HepG2 (cell line): ENCODE measurements around the gene SATB1. TPM values are rescaled to one million over a fixed set of nuclear protein-coding genes. Genes with fewer than 3 reads are reported as not detected.

Source experiments
- ATAC-seq: fragments of 200-7000 bp; cut with Tn5 transposase; 3 replicates; pipeline ENCODE4 v1.9.1; 2020; ENCODE audit warnings: mild to moderate bottlenecking, moderate library complexity
- BruUV-seq: library from RNA; stranded (reverse); fragments of 400-500 nt; replicated peaks from 2 replicates; lab custom pipeline; 2021; lab: Mats Ljungman, UMichigan
- CTCF ChIA-PET: fragments of 300-600 bp; formaldehyde crosslinking; extraction: SDS; loops from one replicate; lab custom pipeline; 2021; ENCODE audit warnings: low total read pairs, inconsistent platforms, low intra/inter-chr PET ratio; lab: Yijun Ruan, JAX
- POLR2A ChIA-PET: fragments of 350-600 bp; sonication (Branson Sonifier 250); formaldehyde crosslinking; loops from one replicate; lab custom pipeline; 2020; ENCODE audit warnings: antibody characterized with exemption, inconsistent platforms; lab: Yijun Ruan, JAX
- DNase-seq: peaks from one replicate; pipeline ENCODE4 v3.0.0-alpha.2; 2015; ENCODE audit warnings: low spot score
- FAIRE-seq: peaks from 3 replicates; lab custom pipeline; 2011; peaks lifted over from hg19 to GRCh38; lab: Jason Lieb, UNC
- H2AFZ ChIP-seq: one replicate; pipeline ENCODE4 v1.6.1; 2011; ENCODE audit warnings: low read length, inconsistent platforms
- H3K27ac ChIP-seq: fragments of 300-600 bp; 3 replicates; pipeline ENCODE4 v1.8.0; 2011; ENCODE audit warnings: mixed run types, mild to moderate bottlenecking, mixed read lengths, low read length, inconsistent platforms; ENCODE audit not compliant: insufficient read depth; ENCODE audit errors: extremely low read length
- H3K27me3 ChIP-seq, 2 experiments: fragments of 200-600 bp in 1 of 2; 2 replicates in 1 of 2; 3 replicates in 1 of 2; pipeline versions ENCODE4 v1.6.0 to v1.8.0; 2011; ENCODE audit warnings: low read length in 2 of 2, mild to moderate bottlenecking in 2 of 2, moderate library complexity in 2 of 2, inconsistent platforms in 1 of 2; ENCODE audit not compliant: insufficient read depth in 2 of 2, control insufficient read depth in 1 of 2
- H3K36me3 ChIP-seq, 2 experiments: fragments of 200-600 bp in 1 of 2; replicated peaks in 1 of 2; 2 replicates in 1 of 2; 3 replicates in 1 of 2; pipeline versions ENCODE4 v1.5.1 to v1.8.0; 2011; ENCODE audit warnings: low read length in 2 of 2, inconsistent platforms in 1 of 2; ENCODE audit not compliant: insufficient read depth in 2 of 2, control insufficient read depth in 1 of 2
- H3K4me1 ChIP-seq: 2 replicates; pipeline ENCODE4 v1.5.1; 2012; ENCODE audit warnings: low read length, inconsistent platforms; ENCODE audit not compliant: insufficient read depth
- H3K4me2 ChIP-seq: 2 replicates; pipeline ENCODE4 v1.6.0; 2011; ENCODE audit warnings: low read depth, low read length, inconsistent platforms
- H3K4me3 ChIP-seq, 3 experiments: fragments of 200-600 bp in 1 of 3; sonication (generic), shearing (Covaris generic) in 1 of 3; replicated peaks in 1 of 3; 2 replicates each; pipeline ENCODE4 v1.5.1; 2011 to 2016; ENCODE audit warnings: low read length in 3 of 3, inconsistent platforms in 2 of 3, low read depth in 2 of 3, mild to moderate bottlenecking in 2 of 3, control low read depth in 1 of 3, mixed read lengths in 1 of 3; ENCODE audit not compliant: insufficient read depth in 1 of 3
- H3K79me2 ChIP-seq: one replicate; pipeline ENCODE4 v1.6.1; 2011; ENCODE audit warnings: low read length, inconsistent platforms; ENCODE audit not compliant: insufficient read depth
- H3K9ac ChIP-seq: 2 replicates; pipeline ENCODE4 v1.6.0; 2011; ENCODE audit warnings: mild to moderate bottlenecking, low read depth, low read length, inconsistent platforms; ENCODE audit not compliant: insufficient read depth
- H3K9me3 ChIP-seq: 2 replicates; pipeline ENCODE4 v1.5.1; 2012; ENCODE audit warnings: mild to moderate bottlenecking, low read length
- H4K20me1 ChIP-seq: 2 replicates; pipeline ENCODE4 v1.6.0; 2011; ENCODE audit warnings: inconsistent platforms, mild to moderate bottlenecking, low read length, moderate library complexity; ENCODE audit not compliant: insufficient read depth
- FLYWCH1 ChIP-seq: sonication (generic); formaldehyde crosslinking; IDR thresholded peaks from 2 replicates; pipeline ENCODE4 v1.8.1; 2023; ENCODE audit warnings: mild to moderate bottlenecking, missing genetic modification reagents
- HDAC1 ChIP-seq: sonication (generic); formaldehyde crosslinking; IDR thresholded peaks from 2 replicates; pipeline ENCODE4 v1.5.1; 2020; ENCODE audit warnings: mild to moderate bottlenecking, missing genetic modification reagents
- HNRNPUL1 ChIP-seq: fragments of 200-400 bp; formaldehyde crosslinking; IDR thresholded peaks from 2 replicates; pipeline ENCODE4 v1.6.1; 2017; ENCODE audit warnings: low read depth, mild to moderate bottlenecking, low read length, moderate library complexity
- HOXD1 ChIP-seq: sonication (generic); formaldehyde crosslinking; IDR thresholded peaks from 2 replicates; pipeline ENCODE4 v1.5.0; 2020; ENCODE audit warnings: missing genetic modification reagents
- KLF12 ChIP-seq: sonication (generic); formaldehyde crosslinking; IDR thresholded peaks from 2 replicates; pipeline ENCODE4 v1.4.0; 2020; ENCODE audit warnings: missing genetic modification reagents, borderline replicate concordance
- MIER3 ChIP-seq: IDR thresholded peaks from 2 replicates; pipeline ENCODE4 v1.6.1; 2016; ENCODE audit warnings: missing compliant biosample characterization, borderline replicate concordance
- NFATC3 ChIP-seq: sonication (generic); formaldehyde crosslinking; IDR thresholded peaks from 2 replicates; pipeline ENCODE4 v1.5.1; 2020; ENCODE audit warnings: mild to moderate bottlenecking, missing genetic modification reagents
- NFE2L2 ChIP-seq: fragments of 150-350 bp; IDR thresholded peaks from 2 replicates; pipeline ENCODE4 v1.6.1; 2014; ENCODE audit warnings: low read length
- NR2C2 ChIP-seq: sonication (generic); formaldehyde crosslinking; IDR thresholded peaks from 2 replicates; pipeline ENCODE4 v1.4.0; 2020; ENCODE audit warnings: missing genetic modification reagents, mild to moderate bottlenecking, moderate library complexity, borderline replicate concordance
- RELA ChIP-seq: sonication (generic); formaldehyde crosslinking; IDR thresholded peaks from 2 replicates; pipeline ENCODE4 v1.4.0; 2020; ENCODE audit warnings: missing genetic modification reagents
- RFX1 ChIP-seq: fragments of 450-650 bp; IDR thresholded peaks from 2 replicates; pipeline ENCODE4 v1.6.1; 2017
- RNF2 ChIP-seq: fragments of 450-650 bp; conservative IDR thresholded peaks from 2 replicates; pipeline ENCODE4 v1.6.1; 2016; ENCODE audit warnings: low read depth
- SAFB2 ChIP-seq: sonication (generic); formaldehyde crosslinking; IDR thresholded peaks from 2 replicates; pipeline ENCODE4 v1.5.1; 2020; ENCODE audit warnings: missing genetic modification reagents, low read depth, mild to moderate bottlenecking, borderline replicate concordance
- SMAD1 ChIP-seq: sonication (generic); formaldehyde crosslinking; IDR thresholded peaks from 2 replicates; pipeline ENCODE4 v1.4.0; 2020; ENCODE audit warnings: missing genetic modification reagents, low read depth, mild to moderate bottlenecking, borderline replicate concordance
- SRSF9 ChIP-seq: fragments of 200-400 bp; formaldehyde crosslinking; IDR thresholded peaks from 2 replicates; pipeline ENCODE4 v1.6.1; 2018; ENCODE audit warnings: borderline replicate concordance, mild to moderate bottlenecking, low read depth, low read length; ENCODE audit not compliant: insufficient read depth, poor library complexity, severe bottlenecking
- TOE1 ChIP-seq: sonication (generic); formaldehyde crosslinking; IDR thresholded peaks from 2 replicates; pipeline ENCODE4 v1.4.0; 2020; ENCODE audit warnings: mild to moderate bottlenecking, missing genetic modification reagents
- ZFP41 ChIP-seq: sonication (generic); formaldehyde crosslinking; IDR thresholded peaks from 2 replicates; pipeline ENCODE4 v1.4.0; 2020; ENCODE audit warnings: mild to moderate bottlenecking, missing genetic modification reagents, borderline replicate concordance
- ZNF3 ChIP-seq: IDR thresholded peaks from 2 replicates; pipeline ENCODE4 v1.7.0; 2017; ENCODE audit warnings: inconsistent platforms
- ZNF878 ChIP-seq: sonication (generic); formaldehyde crosslinking; IDR thresholded peaks from 2 replicates; pipeline ENCODE4 v1.8.1; 2023; ENCODE audit warnings: mild to moderate bottlenecking, missing genetic modification reagents, moderate library complexity
- WGBS: methylation state at CpG from one replicate; pipeline ENCODE4 v1.1.6; 2017; ENCODE audit warnings: low lambda C conversion rate; 5-methylcytosine and 5-hydroxymethylcytosine counted together
- in situ Hi-C: cut with HindIII; loops from 2 replicates; pipeline ENCODE4 v1.10.0; 2017; ENCODE audit warnings: low pct_unique_long_range_greater_than_20kb; ENCODE audit not compliant: extremely low pct_ligation_motif_present
- intact Hi-C: fragments of 100-400 bp; cut with micrococcal nuclease; formaldehyde crosslinking; loops from one replicate; pipeline ENCODE4 v1.10.0; 2022; ENCODE audit not compliant: unreplicated experiment
- polyA plus RNA-seq, 8 experiments: library from polyadenylated mRNA; depleted of rRNA in 3 of 8; stranded (reverse) in 7 of 8; unstranded in 1 of 8; fragments of >200 nt; fragmentation: Illumina TruSeq in 4 of 8; extraction: Trizol in 4 of 8; gene quantifications; 2 replicates each; pipeline versions ENCODE4 v1.2.1 to v1.2.3, GENCODE V29; 2011 to 2016; ENCODE audit warnings: low read depth in 4 of 8, missing spikeins in 1 of 8, mixed read lengths in 1 of 8; ENCODE audit not compliant: insufficient read depth in 1 of 8
- total RNA-seq, 5 experiments: library from RNA; depleted of rRNA; stranded (reverse); fragments of >200 nt; fragmentation: Illumina TruSeq; extraction: Trizol; gene quantifications; 2 replicates each; pipeline ENCODE4 v1.2.3, GENCODE V29; 2016; ENCODE audit warnings: low read depth in 1 of 5
- TF ChIP-seq, protein P1 (sequence below): sonication (generic); formaldehyde crosslinking; IDR thresholded peaks from 2 replicates; pipeline ENCODE4 v1.5.1; 2020; ENCODE audit warnings: mild to moderate bottlenecking, missing genetic modification reagents, moderate library complexity
- TF ChIP-seq, protein P2 (sequence below): sonication (generic); formaldehyde crosslinking; conservative IDR thresholded peaks from 2 replicates; pipeline ENCODE4 v1.8.0; 2022; ENCODE audit warnings: mild to moderate bottlenecking, moderate library complexity, missing genetic modification reagents

Gene SATB1
- total and polyA plus RNA-seq, 2 of the 13 experiments (the other 11 are each of a cell fraction or from before 2014, with no cell fraction given) = 0.03 TPM; not detected in 1

DNA sequence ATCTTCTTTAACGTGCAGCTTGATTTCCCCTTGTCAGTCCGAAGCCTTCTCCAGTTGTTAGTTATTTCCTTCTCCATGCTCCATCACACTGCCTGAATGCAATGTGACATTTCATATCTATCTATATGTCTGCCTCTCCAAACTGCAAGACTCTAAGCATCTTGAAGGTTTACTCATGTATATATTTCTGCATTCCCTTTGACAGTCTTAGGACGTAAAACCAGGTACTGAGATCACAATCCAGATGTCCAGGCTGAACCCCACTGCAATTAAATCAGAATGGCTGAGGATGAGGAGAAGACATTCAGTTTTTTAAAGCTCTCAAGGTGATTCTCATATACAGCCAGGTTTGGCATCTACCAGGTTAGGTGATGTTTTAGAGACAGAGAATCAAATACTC lies 6.1 kb upstream of the SATB1 start:
- in situ Hi-C loops (no loop called here), intact Hi-C loops (no loop called here)

DNA sequence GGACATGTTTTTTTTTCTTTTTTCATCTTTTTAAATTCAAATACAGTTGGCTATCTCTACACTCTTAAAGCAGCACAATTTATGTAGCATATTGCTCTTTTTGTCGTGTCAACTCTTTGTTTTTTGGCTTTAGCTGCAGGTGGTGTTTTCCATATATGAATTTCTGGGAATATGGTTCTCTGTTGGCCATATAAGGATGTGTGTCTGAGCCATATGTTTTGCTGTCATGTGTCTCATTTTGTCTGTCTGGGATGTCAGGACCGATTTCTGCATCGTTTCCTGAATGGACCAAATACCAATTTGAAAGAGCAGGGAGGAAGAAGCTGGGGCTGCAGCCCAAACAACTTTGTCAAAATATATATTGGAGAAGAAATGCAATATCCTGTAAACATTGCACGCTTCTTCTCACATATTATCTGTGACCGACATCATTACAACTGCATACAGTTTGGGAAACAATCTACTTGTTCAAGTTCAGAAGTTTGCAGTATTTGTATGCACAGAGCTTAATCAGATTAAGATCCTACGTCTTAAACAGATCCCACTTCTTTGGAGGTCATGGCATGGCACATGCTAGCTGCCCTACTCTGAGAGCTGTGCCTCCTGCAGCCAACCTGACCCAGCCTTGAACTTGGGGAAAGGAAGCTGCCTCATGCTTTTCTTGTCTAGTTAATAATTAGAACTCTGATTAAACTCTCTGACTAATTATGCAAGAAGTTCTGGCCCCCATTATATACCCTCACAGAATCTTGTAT lies 4.0 kb upstream of the SATB1 start:
- ChIA-PET CTCF (no interaction called here), POLR2A (no interaction called here)
- Histone ChIP-seq H3K9me3 (no peaks in the 10 kb centered on the region), H3K27ac (no peak overlapping the region), H2AFZ (no peak overlapping the region), H3K79me2 (no peaks in the 10 kb centered on the region), H4K20me1 (no peaks in the 10 kb centered on the region), H3K4me3 (no peak overlapping the region), H3K4me2 (no peak overlapping the region), H3K4me1 (peaks cover 5% of the 10 kb centered on the region; the same call in 1 of the 2 replicates), H3K27me3 (peaks cover 3 to 18% of the 10 kb centered on the region in 2 experiments; a peak in 4 of 5 replicates), H3K36me3 (no peaks in the 10 kb centered on the region), H3K9ac (no peak overlapping the region)
- intact Hi-C loops (loop anchor here (2.0 kb wide), 1 partner anchor 70 kb away; no protein-coding TSS in a partner anchor), in situ Hi-C loops (no loop called here)
- ATAC-seq = no peak
- FAIRE-seq = no peak
- WGBS = 15% methylated on average over 6 of the region's 6 CpGs
- no peak for DNase-seq
- no TSS peak for BruUV-seq
- no peak for TF ChIP-seq NR2C2 (CRISPR knock-in tag)
- TF ChIP-seq, protein P1, sequence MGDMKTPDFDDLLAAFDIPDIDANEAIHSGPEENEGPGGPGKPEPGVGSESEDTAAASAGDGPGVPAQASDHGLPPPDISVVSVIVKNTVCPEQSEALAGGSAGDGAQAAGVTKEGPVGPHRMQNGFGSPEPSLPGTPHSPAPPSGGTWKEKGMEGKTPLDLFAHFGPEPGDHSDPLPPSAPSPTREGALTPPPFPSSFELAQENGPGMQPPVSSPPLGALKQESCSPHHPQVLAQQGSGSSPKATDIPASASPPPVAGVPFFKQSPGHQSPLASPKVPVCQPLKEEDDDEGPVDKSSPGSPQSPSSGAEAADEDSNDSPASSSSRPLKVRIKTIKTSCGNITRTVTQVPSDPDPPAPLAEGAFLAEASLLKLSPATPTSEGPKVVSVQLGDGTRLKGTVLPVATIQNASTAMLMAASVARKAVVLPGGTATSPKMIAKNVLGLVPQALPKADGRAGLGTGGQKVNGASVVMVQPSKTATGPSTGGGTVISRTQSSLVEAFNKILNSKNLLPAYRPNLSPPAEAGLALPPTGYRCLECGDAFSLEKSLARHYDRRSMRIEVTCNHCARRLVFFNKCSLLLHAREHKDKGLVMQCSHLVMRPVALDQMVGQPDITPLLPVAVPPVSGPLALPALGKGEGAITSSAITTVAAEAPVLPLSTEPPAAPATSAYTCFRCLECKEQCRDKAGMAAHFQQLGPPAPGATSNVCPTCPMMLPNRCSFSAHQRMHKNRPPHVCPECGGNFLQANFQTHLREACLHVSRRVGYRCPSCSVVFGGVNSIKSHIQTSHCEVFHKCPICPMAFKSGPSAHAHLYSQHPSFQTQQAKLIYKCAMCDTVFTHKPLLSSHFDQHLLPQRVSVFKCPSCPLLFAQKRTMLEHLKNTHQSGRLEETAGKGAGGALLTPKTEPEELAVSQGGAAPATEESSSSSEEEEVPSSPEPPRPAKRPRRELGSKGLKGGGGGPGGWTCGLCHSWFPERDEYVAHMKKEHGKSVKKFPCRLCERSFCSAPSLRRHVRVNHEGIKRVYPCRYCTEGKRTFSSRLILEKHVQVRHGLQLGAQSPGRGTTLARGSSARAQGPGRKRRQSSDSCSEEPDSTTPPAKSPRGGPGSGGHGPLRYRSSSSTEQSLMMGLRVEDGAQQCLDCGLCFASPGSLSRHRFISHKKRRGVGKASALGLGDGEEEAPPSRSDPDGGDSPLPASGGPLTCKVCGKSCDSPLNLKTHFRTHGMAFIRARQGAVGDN = no peak
- no peak for TF ChIP-seq HNRNPUL1
- no peak for TF ChIP-seq NFE2L2
- no peak for TF ChIP-seq HDAC1 (CRISPR knock-in tag)
- TF ChIP-seq, protein P2, sequence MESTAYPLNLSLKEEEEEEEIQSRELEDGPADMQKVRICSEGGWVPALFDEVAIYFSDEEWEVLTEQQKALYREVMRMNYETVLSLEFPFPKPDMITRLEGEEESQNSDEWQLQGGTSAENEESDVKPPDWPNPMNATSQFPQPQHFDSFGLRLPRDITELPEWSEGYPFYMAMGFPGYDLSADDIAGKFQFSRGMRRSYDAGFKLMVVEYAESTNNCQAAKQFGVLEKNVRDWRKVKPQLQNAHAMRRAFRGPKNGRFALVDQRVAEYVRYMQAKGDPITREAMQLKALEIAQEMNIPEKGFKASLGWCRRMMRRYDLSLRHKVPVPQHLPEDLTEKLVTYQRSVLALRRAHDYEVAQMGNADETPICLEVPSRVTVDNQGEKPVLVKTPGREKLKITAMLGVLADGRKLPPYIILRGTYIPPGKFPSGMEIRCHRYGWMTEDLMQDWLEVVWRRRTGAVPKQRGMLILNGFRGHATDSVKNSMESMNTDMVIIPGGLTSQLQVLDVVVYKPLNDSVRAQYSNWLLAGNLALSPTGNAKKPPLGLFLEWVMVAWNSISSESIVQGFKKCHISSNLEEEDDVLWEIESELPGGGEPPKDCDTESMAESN = no peak

More for the DNA sequence above, 6.1 kb upstream of the SATB1 start:
- BruUV-seq = no TSS peak
- 0% methylated on average over 3 of the region's 3 CpGs for WGBS
- TF ChIP-seq HOXD1 (no peak), ZNF3 (CRISPR knock-in tag) (no peak), SMAD1 (no peak), SRSF9 (no peak), ZFP41 (CRISPR knock-in tag) (no peak), ZNF878 (CRISPR knock-in tag) (no peak), MIER3 (CRISPR knock-in tag) (no peak), RELA (CRISPR knock-in tag) (no peak), SAFB2 (CRISPR knock-in tag) (no peak), FLYWCH1 (CRISPR knock-in tag) (no peak), RFX1 (no peak), TOE1 (CRISPR knock-in tag) (no peak), RNF2 (no peak), KLF12 (no peak), NFATC3 (CRISPR knock-in tag) (no peak)
- TF ChIP-seq, all 625 proteins: peak for 0
- no peak for ATAC-seq
- no peaks in the 10 kb centered on the region for H4K20me1 ChIP-seq
- no peaks in the 10 kb centered on the region for H3K4me1 ChIP-seq
- no peak overlapping the region for H2AFZ ChIP-seq
- DNase-seq = no peak
- H3K27ac ChIP-seq = no peak overlapping the region
- peaks cover 0 to 9% of the 10 kb centered on the region in 2 experiments; a peak in 3 of 5 replicates for H3K27me3 ChIP-seq
- ChIA-PET POLR2A (no interaction called here), CTCF (no interaction called here)
- no peaks in the 10 kb centered on the region for H3K9me3 ChIP-seq
- no peaks in the 10 kb centered on the region for H3K79me2 ChIP-seq
- no peak for FAIRE-seq
- H3K36me3 ChIP-seq = no peaks in the 10 kb centered on the region
- H3K4me2 ChIP-seq = no peak overlapping the region
- no peak overlapping the region for H3K9ac ChIP-seq
- H3K4me3 ChIP-seq = no peak overlapping the region
